LHCN-M2 (cell line): ENCODE data around the gene BPIFA1. TPM values are rescaled to one million over a fixed set of nuclear protein-coding genes. Genes with fewer than 3 reads are reported as not detected.

ENCODE experiments used
- DNase-seq: peaks from one replicate; pipeline ENCODE4 v3.0.0-alpha.2; 2012; ENCODE audit warnings: low read depth
- total RNA-seq: library from RNA; depleted of rRNA; stranded (reverse); fragments of >200 nt; gene quantifications from 2 replicates; pipeline ENCODE4 v1.2.3, GENCODE V29; 2014

BPIFA1 gene
- total RNA-seq, 1 experiment from 2014 or later: not detected

- no peak for DNase-seq
Measured at GRCh38 chr20:33277471-33278441, 42.0 kb downstream of the BPIFA1 start.

GRCh38 chr20:33278700-33279099 is 42.9 kb downstream of the BPIFA1 start:
- no peak for DNase-seq

- DNase-seq: no peak
Measured at GRCh38 chr20:33279261-33279910, 43.6 kb downstream of the BPIFA1 start.

GRCh38 chr20:33280000-33280680 is 44.3 kb downstream of the BPIFA1 start:
- DNase-seq: no peak

GRCh38 chr20:33280775-33281174 is 45.0 kb downstream of the BPIFA1 start:
- no peak for DNase-seq

GRCh38 chr20:33281550-33282146 is 45.9 kb downstream of the BPIFA1 start:
- no peak for DNase-seq

- DNase-seq: no peak
Measured at GRCh38 chr20:33282196-33282934, 46.6 kb downstream of the BPIFA1 start.

- no peak for DNase-seq
Measured at GRCh38 chr20:33282991-33283555, 47.3 kb downstream of the BPIFA1 start, which contains the start of gene BPIFB1. BPIFB1 (plus strand) TSS chr20:33283214; CDS start chr20:33286074, 2,860 bp downstream.

GRCh38 chr20:33284284-33284683 is 48.5 kb downstream of the BPIFA1 start:
- no peak for DNase-seq

- no peak for DNase-seq
Measured at GRCh38 chr20:33284937-33285336, 49.1 kb downstream of the BPIFA1 start.

GRCh38 chr20:33285861-33286495 is 50.2 kb downstream of the BPIFA1 start:
- DNase-seq: no peak

GRCh38 chr20:33287884-33288283 is 52.1 kb downstream of the BPIFA1 start:
- DNase-seq: no peak

- no peak for DNase-seq
Measured at GRCh38 chr20:33290852-33291251, 55.1 kb downstream of the BPIFA1 start.

GRCh38 chr20:33291416-33291815 is 55.6 kb downstream of the BPIFA1 start:
- DNase-seq: no peak

- peak; percentile 17 for DNase-seq
Measured at GRCh38 chr20:33291830-33292355, 56.1 kb downstream of the BPIFA1 start.
